Panc1 (cell line): ENCODE measurements around the gene CDK1. TPM values are rescaled to one million over a fixed set of nuclear protein-coding genes. Genes with fewer than 3 reads are reported as not detected.

Experiments used
- ATAC-seq: fragments of 200-7000 bp; cut with Tn5 transposase; 2 replicates; pipeline ENCODE4 v1.9.1; 2020; ENCODE audit warnings: mild to moderate bottlenecking, moderate library complexity
- BruUV-seq: library from RNA; stranded (reverse); fragments of 400-500 nt; replicated peaks from 2 replicates; lab custom pipeline; 2021; lab: Mats Ljungman, UMichigan
- CTCF ChIA-PET: fragments of 300-600 bp; sonication (Branson Sonifier 250); formaldehyde crosslinking; loops from one replicate; lab custom pipeline; 2022; ENCODE audit warnings: antibody characterized with exemption; lab: Charles Lee
- POLR2A ChIA-PET: fragments of 300-600 bp; sonication (Branson Sonifier 250); formaldehyde crosslinking; loops from one replicate; lab custom pipeline; 2022; ENCODE audit warnings: antibody characterized with exemption; lab: Charles Lee
- DNase-seq: peaks from one replicate; pipeline ENCODE4 v3.0.0-alpha.2; 2010; ENCODE audit warnings: low read depth, low spot score
- H3K27ac ChIP-seq: 2 replicates; pipeline ENCODE4 v1.5.1; 2011; ENCODE audit warnings: mild to moderate bottlenecking, low read length, inconsistent platforms
- H3K27me3 ChIP-seq: fragments of 200-500 bp; sonication (Bioruptor generic); 2 replicates; pipeline ENCODE4 v1.6.0; 2014; ENCODE audit warnings: low read length, inconsistent platforms; ENCODE audit not compliant: control insufficient read depth, insufficient read depth
- H3K36me3 ChIP-seq: fragments of 200-500 bp; sonication (Bioruptor generic); 2 replicates; pipeline ENCODE4 v1.5.1; 2014; ENCODE audit warnings: inconsistent platforms, mild to moderate bottlenecking, low read length, moderate library complexity; ENCODE audit not compliant: control insufficient read depth, insufficient read depth
- H3K4me1 ChIP-seq: 2 replicates; pipeline ENCODE4 v1.5.1; 2011; ENCODE audit warnings: inconsistent platforms, mild to moderate bottlenecking, low read length, moderate library complexity; ENCODE audit not compliant: control insufficient read depth, insufficient read depth
- H3K4me3 ChIP-seq, 2 experiments: 2 replicates each; pipeline ENCODE4 v1.5.1; 2011 to 2012; ENCODE audit warnings: low read depth in 2 of 2, low read length in 2 of 2, mild to moderate bottlenecking in 2 of 2, inconsistent platforms in 1 of 2, moderate library complexity in 1 of 2
- H3K9me3 ChIP-seq: fragments of 200-500 bp; sonication (Bioruptor generic); 2 replicates; pipeline ENCODE4 v1.5.1; 2014; ENCODE audit warnings: low read depth, mild to moderate bottlenecking, inconsistent platforms, low read length, moderate library complexity; ENCODE audit not compliant: control insufficient read depth, insufficient read depth
- CTCF ChIP-seq: fragments of 450-650 bp; IDR thresholded peaks from 2 replicates; pipeline ENCODE4 v1.5.1; 2017; ENCODE audit warnings: mild to moderate bottlenecking
- POLR2AphosphoS5 ChIP-seq: IDR thresholded peaks from 2 replicates; pipeline ENCODE4 v1.6.1; 2012; ENCODE audit warnings: mild to moderate bottlenecking, low read depth, low read length, moderate library complexity
- REST ChIP-seq, 2 experiments: IDR thresholded peaks; 2 replicates each; pipeline ENCODE4 v1.6.1; 2011 to 2012; ENCODE audit warnings: low read depth in 2 of 2, control low read depth in 1 of 2, low read length in 1 of 2, mild to moderate bottlenecking in 1 of 2, moderate library complexity in 1 of 2; ENCODE audit not compliant: insufficient read depth in 1 of 2
- SIN3A ChIP-seq: IDR thresholded peaks from 2 replicates; pipeline ENCODE4 v1.6.1; 2012; ENCODE audit warnings: low read depth, mild to moderate bottlenecking, low read length, moderate library complexity, borderline replicate concordance; ENCODE audit not compliant: insufficient read depth
- TCF7L2 ChIP-seq: IDR thresholded peaks from 2 replicates; pipeline ENCODE4 v1.6.1; 2011; ENCODE audit warnings: mild to moderate bottlenecking, low read depth, low read length, inconsistent platforms
- in situ Hi-C: cut with HindIII; loops from 2 replicates; pipeline ENCODE4 v1.10.0; 2016; ENCODE audit warnings: low sequenced_read_pairs, low pct_unique_long_range_greater_than_20kb
- intact Hi-C: fragments of 100-400 bp; cut with micrococcal nuclease; formaldehyde crosslinking; loops from one replicate; pipeline ENCODE4 v1.10.0; 2022; ENCODE audit not compliant: unreplicated experiment
- total RNA-seq: library from RNA; stranded (reverse); gene quantifications from one replicate; pipeline ENCODE4 v1.2.1, GENCODE V29; 2021; ENCODE audit not compliant: unreplicated experiment

The CDK1 gene
- total RNA-seq, 1 experiment from 2014 or later, result 75.5 TPM

GRCh38 chr10:60810437-60811182 lies 32.3 kb downstream of the CDK1 start:
- H3K9me3 ChIP-seq, result no peaks in the 10 kb centered on the region
- POLR2A ChIA-PET, result no interaction called here
- H3K36me3 ChIP-seq, result no peaks in the 10 kb centered on the region
- H3K4me3 ChIP-seq, result no peak overlapping the region
- H3K27ac ChIP-seq, result no peak overlapping the region; the same call in 1 of the 2 replicates
- no peak for ATAC-seq
- no peak for DNase-seq
- in situ Hi-C loops, result no loop called here
- CTCF ChIA-PET, result no interaction called here
- no TSS peak for BruUV-seq
- no peaks in the 10 kb centered on the region for H3K4me1 ChIP-seq
- no peaks in the 10 kb centered on the region for H3K27me3 ChIP-seq
- intact Hi-C loops, result no loop called here
- no peak for TF ChIP-seq POLR2AphosphoS5
- TF ChIP-seq SIN3A, result no peak
- TF ChIP-seq REST (IDR thresholded peaks at IDR 0.05; ENCODE audit: insufficient read depth in 1 of 2, low read depth in 2 of 2, low read length in 1 of 2), result no peak
- TF ChIP-seq TCF7L2, result no peak
- TF ChIP-seq CTCF, result no peak

DNA sequence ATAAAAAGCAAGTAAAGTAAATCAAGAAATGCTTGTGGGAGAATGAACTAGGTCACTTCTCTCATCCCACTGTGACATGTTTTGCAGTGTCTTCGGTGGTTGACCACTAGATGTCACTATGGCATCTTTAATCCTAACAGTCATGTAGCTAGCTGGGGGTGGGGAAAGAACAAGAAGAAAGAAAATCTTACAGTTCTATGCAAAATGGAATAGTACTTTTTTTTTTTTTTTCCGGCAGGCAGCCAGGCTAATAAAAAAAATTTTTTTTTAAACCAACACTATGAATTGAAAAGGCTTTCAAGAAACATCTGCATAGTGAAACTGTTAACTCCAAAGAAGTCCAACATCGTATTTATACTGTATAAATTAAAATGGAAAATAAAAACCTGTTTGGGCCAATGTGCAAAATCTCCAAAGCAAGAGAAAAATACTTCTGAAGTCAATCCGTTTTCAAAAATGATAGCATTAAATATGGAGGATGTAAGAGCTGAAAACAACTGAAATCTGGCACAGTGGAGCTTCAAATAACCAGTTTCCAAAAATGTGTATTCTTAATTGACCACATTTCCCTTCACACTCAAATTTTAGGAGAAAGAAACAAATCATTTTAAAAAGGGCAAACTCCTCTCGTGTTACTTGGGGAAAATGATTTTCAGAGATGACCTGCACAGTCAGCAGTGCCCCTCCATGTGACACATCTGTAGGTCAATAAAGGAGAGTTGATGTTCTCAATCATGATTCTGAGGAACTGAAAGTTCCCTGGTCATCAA lies 38.5 kb downstream of the CDK1 start:
- in situ Hi-C loops (no loop called here), intact Hi-C loops (loop anchor here (1.0 to 5.0 kb wide), 4 partner anchors 147 to 1020 kb away; no protein-coding TSS in a partner anchor)
- peak; percentile 80; the same call in 1 of the 2 replicates for TF ChIP-seq CTCF
- TF ChIP-seq SIN3A, result no peak
- TF ChIP-seq POLR2AphosphoS5, result no peak
- H3K4me3 ChIP-seq, result no peak overlapping the region
- ATAC-seq (peak; percentile 90), DNase-seq (peak; percentile 72)
- BruUV-seq, result no TSS peak
- H3K27ac ChIP-seq, result peak overlapping the region; percentile 44; the same call in 1 of the 2 replicates
- ChIA-PET CTCF (no interaction called here), POLR2A (interaction anchor here (0.6 kb wide), 1 partner anchor 1310 kb away, joined by 4 read pairs; no protein-coding TSS in a partner anchor)
- no peaks in the 10 kb centered on the region for H3K9me3 ChIP-seq
- H3K4me1 ChIP-seq, result peaks cover 3% of the 10 kb centered on the region; the same call in 1 of the 2 replicates
- no peaks in the 10 kb centered on the region for H3K27me3 ChIP-seq
- H3K36me3 ChIP-seq, result no peaks in the 10 kb centered on the region
